AG10803 (cell line): ENCODE results near the gene MTHFSD.

Source experiments
- DNase-seq: peaks from one replicate; pipeline ENCODE4 v3.0.0; 2010; ENCODE audit warnings: low read depth
- H3K4me3 ChIP-seq: 2 replicates; pipeline ENCODE4 v1.5.1; 2011; ENCODE audit warnings: mild to moderate bottlenecking, low read length, control low read depth
- TF ChIP-seq, protein P1 (sequence below): conservative IDR thresholded peaks from 2 replicates; pipeline ENCODE4 v1.5.1; 2011; ENCODE audit warnings: mild to moderate bottlenecking, low read length, control low read depth, inconsistent platforms

The MTHFSD gene

DNA sequence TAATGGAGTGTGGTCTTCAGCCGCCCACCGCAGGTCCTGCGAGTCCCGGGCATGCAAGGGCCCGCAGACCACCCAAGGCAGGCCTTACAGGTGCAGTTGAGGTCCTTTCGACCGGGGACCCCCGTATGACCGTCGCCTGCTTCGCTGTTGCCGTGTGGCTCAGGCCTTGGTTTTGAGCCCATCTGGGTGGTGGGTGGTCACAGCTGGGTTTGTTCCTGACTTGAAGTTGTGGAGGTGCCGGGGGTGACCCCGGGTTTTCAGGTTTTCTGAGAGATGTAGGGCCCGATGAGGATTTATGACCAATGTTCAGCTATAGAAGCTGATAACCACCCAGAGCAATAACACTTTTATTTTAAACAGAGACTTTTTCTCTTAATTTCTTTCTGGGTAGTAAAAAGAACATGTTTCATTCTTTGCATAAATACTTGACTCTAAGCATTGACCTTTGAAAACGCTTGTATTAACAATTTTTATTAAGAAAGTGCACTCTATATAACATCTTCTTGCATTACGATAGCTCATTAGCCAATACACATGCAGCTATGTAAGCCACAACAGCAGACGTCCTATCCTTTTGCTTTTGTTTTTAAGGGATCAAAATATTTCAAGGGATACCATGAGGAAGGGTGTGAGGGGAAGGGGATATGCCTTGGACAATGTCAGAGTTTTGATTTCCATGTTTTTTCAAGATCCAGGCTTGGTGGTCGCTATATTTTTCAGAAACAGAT, 25.2 kb upstream of the MTHFSD start:
- TF ChIP-seq, protein P1, sequence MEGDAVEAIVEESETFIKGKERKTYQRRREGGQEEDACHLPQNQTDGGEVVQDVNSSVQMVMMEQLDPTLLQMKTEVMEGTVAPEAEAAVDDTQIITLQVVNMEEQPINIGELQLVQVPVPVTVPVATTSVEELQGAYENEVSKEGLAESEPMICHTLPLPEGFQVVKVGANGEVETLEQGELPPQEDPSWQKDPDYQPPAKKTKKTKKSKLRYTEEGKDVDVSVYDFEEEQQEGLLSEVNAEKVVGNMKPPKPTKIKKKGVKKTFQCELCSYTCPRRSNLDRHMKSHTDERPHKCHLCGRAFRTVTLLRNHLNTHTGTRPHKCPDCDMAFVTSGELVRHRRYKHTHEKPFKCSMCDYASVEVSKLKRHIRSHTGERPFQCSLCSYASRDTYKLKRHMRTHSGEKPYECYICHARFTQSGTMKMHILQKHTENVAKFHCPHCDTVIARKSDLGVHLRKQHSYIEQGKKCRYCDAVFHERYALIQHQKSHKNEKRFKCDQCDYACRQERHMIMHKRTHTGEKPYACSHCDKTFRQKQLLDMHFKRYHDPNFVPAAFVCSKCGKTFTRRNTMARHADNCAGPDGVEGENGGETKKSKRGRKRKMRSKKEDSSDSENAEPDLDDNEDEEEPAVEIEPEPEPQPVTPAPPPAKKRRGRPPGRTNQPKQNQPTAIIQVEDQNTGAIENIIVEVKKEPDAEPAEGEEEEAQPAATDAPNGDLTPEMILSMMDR, result no peak
- DNase-seq, result no peak
- peak overlapping the region; percentile 61 for H3K4me3 ChIP-seq

DNA sequence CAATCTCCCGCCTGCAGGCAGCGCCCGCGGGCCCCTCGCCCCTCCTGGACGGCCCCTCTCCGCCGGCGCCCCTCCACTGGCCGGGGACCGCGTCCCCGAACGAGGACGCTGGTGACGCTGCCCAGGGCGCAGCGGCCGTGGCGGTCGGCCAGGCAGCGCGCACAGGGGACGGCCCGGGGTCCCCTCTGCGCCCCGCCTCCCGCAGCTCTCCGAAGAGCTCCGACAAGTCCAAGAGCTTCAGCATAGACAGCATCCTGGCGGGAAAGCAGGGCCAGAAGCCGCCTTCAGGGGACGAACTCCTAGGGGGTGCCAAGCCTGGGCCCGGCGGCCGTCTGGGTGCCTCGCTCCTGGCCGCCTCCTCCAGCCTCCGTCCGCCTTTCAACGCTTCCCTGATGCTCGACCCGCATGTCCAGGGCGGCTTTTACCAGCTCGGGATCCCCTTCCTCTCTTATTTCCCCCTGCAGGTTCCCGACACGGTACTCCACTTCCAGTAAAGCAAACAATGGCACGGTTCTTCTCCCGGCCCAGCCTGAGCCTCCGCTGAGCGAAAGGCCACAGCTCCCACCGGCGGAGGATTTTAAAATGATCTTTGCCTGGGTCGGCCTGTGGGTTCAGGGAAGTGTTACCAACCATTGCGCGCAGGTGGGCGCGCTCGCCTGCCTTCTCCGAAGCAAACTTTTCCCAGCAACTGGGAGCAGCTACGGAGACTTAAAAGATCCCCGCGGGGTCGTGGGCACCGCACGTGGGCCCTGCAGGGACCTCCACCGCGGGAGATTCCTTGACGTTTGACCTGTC, 24.4 kb upstream of the MTHFSD start:
- no peak for DNase-seq
- TF ChIP-seq, protein P1, result 0 out of 2 replicates have a peak, but pooled peaks have one; percentile 7
- peak overlapping the region; percentile 61 for H3K4me3 ChIP-seq

DNA sequence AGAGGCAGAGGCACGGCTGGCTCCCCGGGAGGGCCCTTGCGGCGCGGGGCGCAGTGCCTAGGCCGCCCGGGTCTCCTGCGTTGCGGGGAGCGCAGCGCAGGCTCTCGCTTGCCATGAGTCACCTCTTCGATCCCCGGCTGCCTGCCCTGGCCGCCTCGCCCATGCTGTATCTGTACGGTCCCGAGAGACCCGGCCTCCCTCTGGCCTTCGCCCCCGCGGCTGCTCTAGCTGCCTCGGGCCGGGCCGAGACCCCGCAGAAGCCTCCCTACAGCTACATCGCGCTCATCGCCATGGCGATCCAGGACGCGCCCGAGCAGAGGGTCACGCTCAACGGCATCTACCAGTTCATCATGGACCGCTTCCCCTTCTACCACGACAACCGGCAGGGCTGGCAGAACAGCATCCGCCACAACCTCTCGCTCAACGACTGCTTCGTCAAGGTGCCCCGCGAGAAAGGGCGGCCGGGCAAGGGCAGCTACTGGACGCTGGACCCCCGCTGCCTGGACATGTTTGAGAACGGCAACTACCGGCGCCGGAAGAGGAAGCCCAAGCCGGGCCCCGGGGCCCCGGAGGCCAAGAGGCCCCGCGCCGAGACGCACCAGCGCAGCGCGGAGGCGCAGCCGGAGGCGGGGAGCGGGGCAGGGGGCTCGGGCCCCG, 23.7 kb upstream of the MTHFSD start:
- TF ChIP-seq, protein P1, result no peak
- DNase-seq, result peak; percentile 71
- peak overlapping the region; percentile 57 for H3K4me3 ChIP-seq

DNA sequence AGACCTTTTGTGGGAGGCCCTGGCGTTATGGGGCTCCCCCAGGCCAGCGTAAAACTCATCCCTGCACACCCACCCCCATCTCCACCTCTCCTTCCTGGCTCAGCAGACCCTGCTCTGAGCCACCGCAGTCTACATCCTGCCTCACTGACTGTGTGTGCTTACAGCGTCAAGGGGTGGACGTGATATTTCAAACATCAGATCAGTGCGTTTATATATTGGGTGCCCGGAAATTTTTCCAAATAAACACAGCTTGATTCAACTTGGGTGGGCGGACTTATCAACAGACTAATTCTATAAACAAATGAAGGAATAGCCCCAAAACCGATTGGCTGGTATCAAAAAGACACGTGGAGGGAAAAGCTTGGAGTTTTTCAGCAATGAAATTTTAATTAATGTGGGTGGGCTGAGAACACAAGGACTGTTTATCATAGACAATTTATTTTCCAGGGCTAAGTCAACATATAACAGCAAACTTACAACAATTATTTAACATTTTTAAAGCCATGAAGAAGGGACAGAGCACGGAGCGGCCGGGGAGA, 23.1 kb upstream of the MTHFSD start, which contains the start of gene FOXL1:
Gene FOXL1, plus strand, starts transcription at position 489 of the 539 bp plus-strand sequence. CDS start 175 bp downstream, outside the sequence.
- peak within 1 kb of the TSS; percentile 61 for H3K4me3 ChIP-seq
- no peak for DNase-seq
- TF ChIP-seq, protein P1, result no peak

DNA sequence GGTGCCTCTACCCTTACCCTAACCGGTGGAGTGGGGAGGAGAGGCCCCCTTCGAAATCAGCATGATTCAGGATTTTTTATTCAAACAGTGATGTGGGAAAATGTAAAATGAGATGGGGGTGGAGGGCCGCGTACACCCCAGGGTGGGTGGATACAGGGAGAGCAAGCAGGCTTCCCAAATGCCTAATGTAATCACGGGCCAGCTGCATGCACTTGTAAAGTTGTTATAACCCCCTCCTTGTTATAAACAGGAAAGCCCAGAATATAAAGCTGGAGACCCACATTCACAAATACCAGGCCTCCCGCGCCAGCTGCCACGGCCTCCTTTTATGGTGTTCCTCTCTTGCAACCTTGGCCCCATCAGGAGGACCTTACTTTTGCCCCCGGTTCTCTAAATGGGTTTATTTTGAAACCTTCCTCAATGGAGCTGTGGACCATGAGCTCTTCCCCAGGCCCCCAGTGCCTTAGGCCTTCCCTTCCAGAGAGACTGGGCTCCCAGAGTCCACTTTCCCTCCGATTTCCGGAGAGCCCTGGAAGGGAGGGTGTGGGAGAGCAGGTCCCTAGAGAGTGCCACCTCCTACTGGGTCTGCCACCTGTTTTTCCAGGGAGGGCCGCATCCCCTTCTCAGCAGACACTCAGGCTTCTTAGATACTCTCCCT, 22.4 kb upstream of the MTHFSD start:
- TF ChIP-seq, protein P1, result no peak
- no peak for DNase-seq
- peak overlapping the region; percentile 71 for H3K4me3 ChIP-seq

DNA sequence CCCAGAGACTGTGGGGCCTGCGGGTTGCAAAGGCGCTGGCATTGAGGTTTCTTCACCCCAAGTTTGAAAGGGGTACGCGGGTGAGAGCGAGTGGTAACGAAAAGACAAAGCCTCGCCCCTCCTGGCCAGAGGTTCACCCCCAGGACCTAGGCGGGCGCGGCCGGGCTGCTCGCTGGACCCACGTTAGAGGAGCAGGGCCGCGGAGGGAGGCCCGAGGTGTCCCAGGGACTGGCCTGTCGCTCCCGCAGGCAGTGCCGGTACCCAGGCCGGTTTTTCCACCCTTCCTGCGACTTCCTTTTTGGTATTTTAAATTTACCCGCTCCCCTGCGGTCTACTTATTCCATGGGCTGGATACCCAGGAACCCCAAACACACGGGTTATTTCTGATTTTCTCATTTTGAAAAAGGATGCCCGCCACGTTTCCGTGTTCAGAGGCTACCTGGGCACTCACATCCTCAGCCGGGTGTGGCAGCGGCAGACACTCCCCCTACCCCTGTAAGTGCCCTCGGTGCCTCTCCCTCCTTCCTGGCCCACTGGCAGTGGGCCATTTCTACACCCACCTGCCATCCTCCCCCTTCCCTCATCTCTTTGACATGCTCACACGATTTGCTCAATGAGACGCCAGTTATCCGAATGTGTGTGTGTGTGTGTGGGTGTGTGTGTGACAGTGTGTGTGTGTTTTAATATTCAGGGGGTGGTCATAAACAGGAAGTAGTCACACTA, 21.7 kb upstream of the MTHFSD start:
- TF ChIP-seq, protein P1, result no peak
- no peak for DNase-seq
- peak overlapping the region; percentile 71 for H3K4me3 ChIP-seq
